DMS114 treated with DMSO at 0.1 percent for 48 hours (cell line): ENCODE data around the gene OSCAR.
"Not testable (repeated sequence)": the region's sequence is repeated elsewhere in the genome, so short reads cannot be mapped to it uniquely, and the experiment has no call there.

Source experiments
- DNase-seq: peaks from one replicate; lab custom pipeline; 2025; ENCODE audit not compliant: unreplicated experiment; lab: John Stamatoyannopoulos, UW

Gene OSCAR

GRCh38 chr19:54127688-54128440 lies 27.3 kb upstream of the OSCAR start:
- no peak for DNase-seq

- DNase-seq, result no peak
Measured at GRCh38 chr19:54125713-54126112, 25.1 kb upstream of the OSCAR start.

- no peak for DNase-seq
Measured at GRCh38 chr19:54124393-54124792, 23.8 kb upstream of the OSCAR start.

GRCh38 chr19:54123682-54124081 lies 23.1 kb upstream of the OSCAR start:
- no peak for DNase-seq

GRCh38 chr19:54121259-54121658 lies 20.7 kb upstream of the OSCAR start:
- no peak for DNase-seq

- DNase-seq, result peak; percentile 98
Measured at GRCh38 chr19:54115109-54116063, 14.8 kb upstream of the OSCAR start, which contains the start of the genes PRPF31 and TFPT. Gene PRPF31 (plus strand): TSS chr19:54115754. CDS start chr19:54118279, 2,525 bp downstream. Gene TFPT (minus strand): TSS chr19:54115657. CDS start chr19:54115269, 388 bp downstream.

- DNase-seq, result peak; percentile 54
Measured at GRCh38 chr19:54114340-54115108, 13.9 kb upstream of the OSCAR start.

- DNase-seq, result no peak
Measured at GRCh38 chr19:54109651-54110050, 9.0 kb upstream of the OSCAR start.

- DNase-seq, result no peak
Measured at GRCh38 chr19:54108496-54108895, 7.9 kb upstream of the OSCAR start.

GRCh38 chr19:54107876-54108490 lies 7.4 kb upstream of the OSCAR start:
- no peak for DNase-seq

GRCh38 chr19:54106716-54107115 lies 6.1 kb upstream of the OSCAR start:
- DNase-seq, result no peak

- DNase-seq, result no peak
Measured at GRCh38 chr19:54105796-54106195, 5.2 kb upstream of the OSCAR start.

- DNase-seq, result no peak
Measured at GRCh38 chr19:54104998-54105715, 4.6 kb upstream of the OSCAR start.

GRCh38 chr19:54102421-54103169 lies 2.0 kb upstream of the OSCAR start, which contains the start of gene NDUFA3:
Gene NDUFA3 (plus strand): TSS chr19:54102855. CDS start chr19:54102879, 24 bp downstream.
- DNase-seq, result peak; percentile 97

- not testable (repeated sequence) for DNase-seq
Measured at GRCh38 chr19:54099903-54100255, 724 bp downstream of the OSCAR start.

GRCh38 chr19:54099190-54099902 lies 1.3 kb downstream of the OSCAR start:
- DNase-seq, result no peak

- DNase-seq, result peak; percentile 60
Measured at GRCh38 chr19:54096617-54097106, 3.9 kb downstream of the OSCAR start.

GRCh38 chr19:54095859-54096616 lies 4.6 kb downstream of the OSCAR start:
- DNase-seq, result not testable (repeated sequence)
